Measurements from ENCODE around the gene CDKAL1. TPM values are rescaled to one million over a fixed set of nuclear protein-coding genes. Genes with fewer than 3 reads are reported as not detected.

CDKAL1 gene
- total RNA-seq, 4 donors from 2014 or later: 10.1 to 22.0 (median 12.5) TPM

DNA sequence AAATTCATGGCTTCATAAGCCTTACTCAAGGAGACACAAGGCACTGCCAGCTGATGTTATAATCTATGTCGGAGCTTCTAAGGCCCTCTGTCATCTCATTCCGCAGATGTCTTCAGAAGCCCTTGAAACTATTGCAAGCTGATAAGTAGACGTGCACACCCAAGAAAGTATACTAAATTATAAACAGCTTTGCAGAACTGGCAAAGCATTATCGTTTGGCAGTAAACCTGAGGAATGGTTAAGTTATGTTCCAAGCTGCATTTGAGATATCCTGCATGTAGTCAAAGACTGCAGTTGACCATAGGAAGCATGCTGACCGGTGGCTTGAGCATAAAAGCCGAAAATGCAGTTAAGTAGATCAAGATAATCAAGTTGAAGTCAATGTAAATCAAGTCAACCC, 633.5 kb downstream of the CDKAL1 start:
- 89% methylated on average over 6 of the region's 6 CpGs for WGBS
- TF ChIP-seq, protein P1, sequence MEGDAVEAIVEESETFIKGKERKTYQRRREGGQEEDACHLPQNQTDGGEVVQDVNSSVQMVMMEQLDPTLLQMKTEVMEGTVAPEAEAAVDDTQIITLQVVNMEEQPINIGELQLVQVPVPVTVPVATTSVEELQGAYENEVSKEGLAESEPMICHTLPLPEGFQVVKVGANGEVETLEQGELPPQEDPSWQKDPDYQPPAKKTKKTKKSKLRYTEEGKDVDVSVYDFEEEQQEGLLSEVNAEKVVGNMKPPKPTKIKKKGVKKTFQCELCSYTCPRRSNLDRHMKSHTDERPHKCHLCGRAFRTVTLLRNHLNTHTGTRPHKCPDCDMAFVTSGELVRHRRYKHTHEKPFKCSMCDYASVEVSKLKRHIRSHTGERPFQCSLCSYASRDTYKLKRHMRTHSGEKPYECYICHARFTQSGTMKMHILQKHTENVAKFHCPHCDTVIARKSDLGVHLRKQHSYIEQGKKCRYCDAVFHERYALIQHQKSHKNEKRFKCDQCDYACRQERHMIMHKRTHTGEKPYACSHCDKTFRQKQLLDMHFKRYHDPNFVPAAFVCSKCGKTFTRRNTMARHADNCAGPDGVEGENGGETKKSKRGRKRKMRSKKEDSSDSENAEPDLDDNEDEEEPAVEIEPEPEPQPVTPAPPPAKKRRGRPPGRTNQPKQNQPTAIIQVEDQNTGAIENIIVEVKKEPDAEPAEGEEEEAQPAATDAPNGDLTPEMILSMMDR (IDR thresholded peaks at IDR 0.05): no peak
- TF ChIP-seq POLR2A (IDR thresholded peaks at IDR 0.05) (no peak), EP300 (IDR thresholded peaks at IDR 0.05) (no peak), POLR2AphosphoS5 (IDR thresholded peaks at IDR 0.05) (no peak)

DNA sequence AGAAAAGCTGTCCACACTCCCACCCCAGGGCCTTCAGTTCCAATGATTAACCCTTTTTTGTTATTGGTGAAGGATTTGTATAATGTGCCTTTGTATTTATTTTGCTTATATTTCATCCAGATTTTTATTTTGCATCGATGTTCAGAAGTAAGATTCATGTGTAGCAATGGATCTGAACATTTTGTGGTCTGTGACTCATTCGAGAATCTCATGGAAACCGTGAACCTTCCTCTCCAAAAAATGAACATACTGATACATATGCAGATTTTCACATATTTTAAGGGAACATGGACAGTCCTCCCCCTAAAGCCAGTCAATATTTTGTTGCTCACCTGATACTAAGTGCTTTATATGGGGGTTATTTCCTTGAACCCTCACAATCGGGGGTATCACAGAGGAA, 637.5 kb downstream of the CDKAL1 start:
- no peaks in the 10 kb centered on the region for H3K36me3 ChIP-seq
- no peaks in the 10 kb centered on the region for H3K9me3 ChIP-seq
- no peak overlapping the region for H3K4me3 ChIP-seq
- TF ChIP-seq, protein P1 (IDR thresholded peaks at IDR 0.05): no peak
- TF ChIP-seq EP300 (IDR thresholded peaks at IDR 0.05) (no peak), POLR2AphosphoS5 (IDR thresholded peaks at IDR 0.05) (no peak), POLR2A (IDR thresholded peaks at IDR 0.05) (no peak)
- H3K4me1 ChIP-seq: no peaks in the 10 kb centered on the region
- no peaks in the 10 kb centered on the region for H3K27me3 ChIP-seq
- DNase-seq (ENCODE audit: low spot score in 2 of 2): no peak
- 94% methylated on average over 4 of the region's 4 CpGs for WGBS
- no peak overlapping the region for H3K27ac ChIP-seq

More for the DNA sequence above, 633.5 kb downstream of the CDKAL1 start:
- Histone ChIP-seq H3K9me3 (no peaks in the 10 kb centered on the region), H3K36me3 (no peaks in the 10 kb centered on the region), H3K4me1 (no peaks in the 10 kb centered on the region), H3K4me3 (no peak overlapping the region), H3K27me3 (no peaks in the 10 kb centered on the region), H3K27ac (no peak overlapping the region)
- DNase-seq (ENCODE audit: low spot score in 2 of 2): no peak

DNA sequence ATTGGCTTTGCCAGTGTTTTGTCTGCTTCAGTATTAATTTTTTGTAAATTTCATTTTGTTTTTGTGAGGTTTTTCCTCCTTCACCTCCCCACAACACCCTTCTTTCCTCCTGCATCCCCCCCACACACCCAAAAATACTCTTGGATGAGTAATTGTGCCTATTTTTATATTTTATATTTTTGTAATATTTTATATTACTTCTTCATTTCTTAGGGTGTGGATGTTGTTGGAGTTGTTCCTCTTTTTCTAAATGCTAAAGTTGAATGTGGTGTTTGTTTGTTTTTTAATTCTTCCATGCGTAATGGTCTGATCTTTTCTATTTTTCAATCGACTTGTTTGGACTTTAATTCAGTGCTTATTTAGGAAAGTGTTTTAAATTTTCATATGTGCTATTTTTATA, 638.8 kb downstream of the CDKAL1 start:
- Histone ChIP-seq H3K27me3 (no peaks in the 10 kb centered on the region), H3K4me3 (no peak overlapping the region), H3K4me1 (no peaks in the 10 kb centered on the region), H3K36me3 (no peaks in the 10 kb centered on the region), H3K9me3 (no peaks in the 10 kb centered on the region), H3K27ac (no peak overlapping the region)
- 79% methylated on average over 2 of the region's 2 CpGs for WGBS
- DNase-seq (ENCODE audit: low spot score in 2 of 2): no peak
- TF ChIP-seq POLR2AphosphoS5 (IDR thresholded peaks at IDR 0.05) (no peak), EP300 (IDR thresholded peaks at IDR 0.05) (no peak), POLR2A (IDR thresholded peaks at IDR 0.05) (no peak)
- TF ChIP-seq, protein P1 (IDR thresholded peaks at IDR 0.05): no peak

DNA sequence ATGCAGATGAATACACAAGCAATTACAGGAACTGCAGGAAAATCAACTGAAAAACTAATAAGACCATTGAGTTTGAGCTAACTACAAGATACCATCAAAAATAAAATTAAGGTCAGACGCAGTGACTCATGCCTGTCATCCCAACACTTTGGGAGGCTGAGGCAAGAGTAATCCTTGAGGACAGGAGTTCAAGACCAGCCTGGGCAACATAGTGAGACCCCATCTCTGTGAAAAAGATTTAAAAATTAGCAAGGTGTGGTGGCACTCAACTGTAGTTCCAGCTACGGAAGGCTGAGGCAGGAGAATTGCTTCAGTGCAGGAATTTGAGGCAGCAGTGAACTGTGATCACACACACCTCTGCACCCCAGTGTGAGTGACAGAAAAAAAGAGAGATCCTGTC, 639.4 kb downstream of the CDKAL1 start:
- no peak overlapping the region for H3K4me3 ChIP-seq

DNA sequence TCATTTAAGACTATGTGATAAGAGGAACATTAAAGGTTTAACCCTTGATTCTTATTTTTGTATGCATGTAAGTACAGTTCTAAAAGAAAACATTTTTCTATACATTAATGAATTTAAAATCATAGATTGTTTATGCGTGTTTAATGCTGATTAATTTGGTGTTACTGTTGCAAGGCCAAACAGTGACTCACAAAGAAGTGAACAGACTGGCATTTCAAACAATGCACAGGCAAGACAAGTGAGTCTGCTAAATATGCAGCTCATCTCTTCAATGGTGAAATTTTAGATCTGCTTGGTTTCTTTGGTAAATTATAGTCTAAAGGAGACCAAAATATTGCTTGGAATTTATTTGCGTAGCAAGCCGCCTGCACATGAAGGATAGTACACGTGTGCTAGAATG, 641.9 kb downstream of the CDKAL1 start:
- H3K4me1 ChIP-seq: no peaks in the 10 kb centered on the region
- H3K27me3 ChIP-seq: no peaks in the 10 kb centered on the region
- DNase-seq (ENCODE audit: low spot score in 2 of 2): no peak
- H3K36me3 ChIP-seq: no peaks in the 10 kb centered on the region
- no peak overlapping the region for H3K27ac ChIP-seq
- 94% methylated on average over 4 of the region's 4 CpGs for whole genome bisulfite sequencing
- TF ChIP-seq EP300 (IDR thresholded peaks at IDR 0.05) (no peak), POLR2A (IDR thresholded peaks at IDR 0.05) (no peak), POLR2AphosphoS5 (IDR thresholded peaks at IDR 0.05) (no peak)
- TF ChIP-seq, protein P1 (IDR thresholded peaks at IDR 0.05): no peak
- H3K9me3 ChIP-seq: no peaks in the 10 kb centered on the region
- no peak overlapping the region for H3K4me3 ChIP-seq

More for the DNA sequence above, 639.4 kb downstream of the CDKAL1 start:
- WGBS: 88% methylated on average over 2 of the region's 2 CpGs
- DNase-seq (ENCODE audit: low spot score in 2 of 2): no peak
- no peaks in the 10 kb centered on the region for H3K9me3 ChIP-seq
- no peaks in the 10 kb centered on the region for H3K4me1 ChIP-seq
- TF ChIP-seq EP300 (IDR thresholded peaks at IDR 0.05) (no peak), POLR2A (IDR thresholded peaks at IDR 0.05) (no peak), POLR2AphosphoS5 (IDR thresholded peaks at IDR 0.05) (no peak)
- TF ChIP-seq, protein P1 (IDR thresholded peaks at IDR 0.05): no peak
- no peaks in the 10 kb centered on the region for H3K27me3 ChIP-seq
- no peaks in the 10 kb centered on the region for H3K36me3 ChIP-seq
- H3K27ac ChIP-seq: no peak overlapping the region
